IMR-90 (cell line): ENCODE results near the gene HCN2. TPM values are rescaled to one million over a fixed set of nuclear protein-coding genes. Genes with fewer than 3 reads are reported as not detected.

Source experiments
- ATAC-seq: fragments of 200-7000 bp; cut with Tn5 transposase; 2 replicates; pipeline ENCODE4 v1.9.1; 2020; ENCODE audit warnings: low read depth, mild to moderate bottlenecking, moderate library complexity
- BruUV-seq: library from RNA; stranded (reverse); fragments of 400-500 nt; replicated peaks from 2 replicates; lab custom pipeline; 2021; lab: Mats Ljungman, UMichigan
- CTCF ChIA-PET: fragments of 300-600 bp; formaldehyde crosslinking; extraction: SDS; loops from one replicate; lab custom pipeline; 2021; ENCODE audit warnings: antibody characterized with exemption; lab: Yijun Ruan, JAX
- POLR2A ChIA-PET: fragments of 300-600 bp; sonication (Branson Sonifier 250); formaldehyde crosslinking; loops from one replicate; lab custom pipeline; 2022; ENCODE audit warnings: antibody characterized with exemption; ENCODE audit not compliant: unreplicated experiment; lab: Charles Lee
- DNase-seq: peaks from one replicate; pipeline ENCODE4 v3.0.0; 2013
- H2AFZ ChIP-seq: replicated peaks from 2 replicates; pipeline ENCODE3; 2013; ENCODE audit warnings: low read length, mild to moderate bottlenecking; ENCODE audit not compliant: poor library complexity
- H2AK5ac ChIP-seq: 2 replicates; pipeline ENCODE4 v1.6.1; 2013; ENCODE audit warnings: low read depth, low read length, inconsistent platforms
- H2AK9ac ChIP-seq: replicated peaks from 2 replicates; pipeline ENCODE3; 2013; ENCODE audit warnings: mild to moderate bottlenecking, low read depth, low read length, moderate library complexity; ENCODE audit not compliant: poor library complexity
- H2BK120ac ChIP-seq: 2 replicates; pipeline ENCODE4 v1.6.1; 2013; ENCODE audit warnings: low read depth, low read length, inconsistent platforms
- H2BK15ac ChIP-seq: 3 replicates; pipeline ENCODE4 v1.6.1; 2013; ENCODE audit warnings: low read depth, low read length, inconsistent platforms
- H2BK20ac ChIP-seq: 2 replicates; pipeline ENCODE4 v1.6.1; 2013; ENCODE audit warnings: low read depth, mild to moderate bottlenecking, inconsistent platforms, low read length, moderate library complexity
- H2BK5ac ChIP-seq: 2 replicates; pipeline ENCODE4 v1.6.1; 2013; ENCODE audit warnings: mild to moderate bottlenecking, low read depth, low read length, inconsistent platforms; ENCODE audit not compliant: poor library complexity, severe bottlenecking
- H3K14ac ChIP-seq: replicated peaks from 2 replicates; pipeline ENCODE4 v1.6.1; 2013; ENCODE audit warnings: low read depth, low read length, inconsistent platforms
- H3K18ac ChIP-seq: 2 replicates; pipeline ENCODE4 v1.6.1; 2013; ENCODE audit warnings: low read depth, low read length, control low read depth
- H3K23ac ChIP-seq: 2 replicates; pipeline ENCODE4 v1.6.1; 2013; ENCODE audit warnings: low read depth, low read length, inconsistent platforms
- H3K27ac ChIP-seq: 2 replicates; pipeline ENCODE4 v1.5.1; 2013; ENCODE audit warnings: mild to moderate bottlenecking, control low read depth, low read length; ENCODE audit not compliant: insufficient read depth
- H3K27me3 ChIP-seq: 2 replicates; pipeline ENCODE4 v1.6.1; 2013; ENCODE audit warnings: low read length; ENCODE audit not compliant: control insufficient read depth, insufficient read depth
- H3K36me3 ChIP-seq: 2 replicates; pipeline ENCODE4 v1.6.1; 2013; ENCODE audit warnings: low read length, mixed read lengths; ENCODE audit not compliant: control insufficient read depth, insufficient read depth
- H3K4ac ChIP-seq: 2 replicates; pipeline ENCODE4 v1.6.1; 2013; ENCODE audit warnings: low read depth, low read length, inconsistent platforms
- H3K4me1 ChIP-seq: 2 replicates; pipeline ENCODE4 v1.6.1; 2013; ENCODE audit warnings: low read length, mixed read lengths; ENCODE audit not compliant: control insufficient read depth, insufficient read depth
- H3K4me2 ChIP-seq: 2 replicates; pipeline ENCODE4 v1.6.1; 2013; ENCODE audit warnings: low read depth, mild to moderate bottlenecking, control low read depth, low read length, moderate library complexity
- H3K4me3 ChIP-seq: 2 replicates; pipeline ENCODE4 v1.5.1; 2013; ENCODE audit warnings: low read depth, mild to moderate bottlenecking, control low read depth, low read length, moderate library complexity; ENCODE audit not compliant: insufficient read depth
- H3K56ac ChIP-seq: 2 replicates; pipeline ENCODE4 v1.6.1; 2013; ENCODE audit warnings: low read length, inconsistent platforms; ENCODE audit not compliant: insufficient read depth; ENCODE audit errors: extremely low read depth
- H3K79me1 ChIP-seq, 2 experiments: 2 replicates each; pipeline ENCODE4 v1.6.1; 2013; ENCODE audit warnings: low read length in 2 of 2, inconsistent platforms in 1 of 2, low read depth in 1 of 2
- H3K9ac ChIP-seq: 2 replicates; pipeline ENCODE4 v1.6.1; 2013; ENCODE audit warnings: low read depth, low read length, control low read depth
- H3K9me1 ChIP-seq: 2 replicates; pipeline ENCODE4 v1.6.1; 2013; ENCODE audit warnings: low read length, inconsistent platforms; ENCODE audit not compliant: insufficient read depth
- H3K9me3 ChIP-seq: 2 replicates; pipeline ENCODE4 v1.6.1; 2013; ENCODE audit warnings: low read length; ENCODE audit not compliant: control insufficient read depth, insufficient read depth
- H4K20me1 ChIP-seq: 2 replicates; pipeline ENCODE4 v1.6.1; 2013; ENCODE audit warnings: low read length, inconsistent platforms; ENCODE audit not compliant: insufficient read depth
- H4K5ac ChIP-seq: 2 replicates; pipeline ENCODE4 v1.6.1; 2013; ENCODE audit warnings: mild to moderate bottlenecking, low read depth, low read length, control low read depth
- H4K8ac ChIP-seq, 2 experiments: 2 replicates each; pipeline ENCODE4 v1.6.1; 2013; ENCODE audit warnings: low read depth in 2 of 2, low read length in 2 of 2, control low read depth in 1 of 2, inconsistent platforms in 1 of 2
- H4K91ac ChIP-seq: 2 replicates; pipeline ENCODE4 v1.6.1; 2013; ENCODE audit warnings: low read depth, low read length, inconsistent platforms; ENCODE audit not compliant: insufficient read depth
- BHLHE40 ChIP-seq: fragments of 150-350 bp; IDR thresholded peaks from 2 replicates; pipeline ENCODE4 v1.6.1; 2016; ENCODE audit warnings: mild to moderate bottlenecking, low read depth, low read length
- CEBPB ChIP-seq: IDR thresholded peaks from 2 replicates; pipeline ENCODE4 v1.6.1; 2012; ENCODE audit warnings: low read depth, low read length, improper control_type of control experiment
- CTCF ChIP-seq: conservative IDR thresholded peaks from 2 replicates; pipeline ENCODE4 v1.5.1; 2012; ENCODE audit warnings: mild to moderate bottlenecking, low read depth, low read length, improper control_type of control experiment
- ELK1 ChIP-seq: fragments of 150-350 bp; IDR thresholded peaks from 2 replicates; pipeline ENCODE4 v1.6.1; 2016; ENCODE audit warnings: low read depth, mild to moderate bottlenecking, low read length, moderate library complexity, borderline replicate concordance
- FOS ChIP-seq: fragments of 150-350 bp; IDR thresholded peaks from 2 replicates; pipeline ENCODE4 v1.6.1; 2016; ENCODE audit warnings: low read depth, low read length
- MAFK ChIP-seq: IDR thresholded peaks from 2 replicates; pipeline ENCODE4 v1.6.1; 2012; ENCODE audit warnings: low read depth, low read length, improper control_type of control experiment
- MAZ ChIP-seq: IDR thresholded peaks from 2 replicates; pipeline ENCODE4 v1.6.1; 2012; ENCODE audit warnings: low read depth, mild to moderate bottlenecking, low read length, improper control_type of control experiment, moderate library complexity, borderline replicate concordance
- MXI1 ChIP-seq: IDR thresholded peaks from 2 replicates; pipeline ENCODE4 v1.6.1; 2012; ENCODE audit warnings: low read depth, mild to moderate bottlenecking, low read length, moderate library complexity, borderline replicate concordance
- NFE2L2 ChIP-seq: fragments of 150-350 bp; IDR thresholded peaks from 2 replicates; pipeline ENCODE4 v1.6.1; 2016; ENCODE audit warnings: low read depth, mild to moderate bottlenecking, low read length
- POLR2A ChIP-seq: IDR thresholded peaks from 2 replicates; pipeline ENCODE4 v1.6.1; 2012; ENCODE audit warnings: mild to moderate bottlenecking, low read depth, low read length
- RAD21 ChIP-seq: IDR thresholded peaks from 2 replicates; pipeline ENCODE4 v1.6.1; 2012; ENCODE audit warnings: low read length, improper control_type of control experiment
- RCOR1 ChIP-seq: IDR thresholded peaks from 2 replicates; pipeline ENCODE4 v1.6.1; 2012; ENCODE audit warnings: mild to moderate bottlenecking, low read length, improper control_type of control experiment; ENCODE audit not compliant: insufficient replicate concordance
- RFX5 ChIP-seq: IDR thresholded peaks from 2 replicates; pipeline ENCODE4 v1.8.0; 2012; ENCODE audit warnings: low read depth, mild to moderate bottlenecking, low read length, moderate library complexity
- SMC3 ChIP-seq: fragments of 150-350 bp; IDR thresholded peaks from 2 replicates; pipeline ENCODE4 v1.6.1; 2016; ENCODE audit warnings: low read depth, mild to moderate bottlenecking, antibody characterized with exemption, low read length, moderate library complexity
- WGBS, 2 experiments: methylation state at CpG; one replicate each; pipeline versions ENCODE4 v1.1.5 to v1.1.7; 2013; ENCODE audit warnings: missing lambda C conversion rate in 2 of 2; ENCODE audit not compliant: insufficient read length in 1 of 2; ENCODE audit errors: extremely low coverage in 2 of 2; 5-methylcytosine and 5-hydroxymethylcytosine counted together
- dilution Hi-C: fragments of 300-500 bp; cut with HindIII; formaldehyde crosslinking; loops from one replicate; pipeline ENCODE4 v1.14.3; 2018; ENCODE audit warnings: low sequenced_read_pairs; ENCODE audit not compliant: unreplicated experiment
- in situ Hi-C: fragments of 300-500 bp; cut with MboI; formaldehyde crosslinking; loops from 3 replicates; pipeline ENCODE4 v1.14.3; 2019; ENCODE audit warnings: low sequenced_read_pairs, inconsistent platforms, mixed read lengths
- intact Hi-C: fragments of 100-400 bp; cut with micrococcal nuclease; formaldehyde crosslinking; loops from 2 replicates; pipeline ENCODE4 v1.10.0; 2022
- polyA plus RNA-seq, 3 experiments: library from polyadenylated mRNA; depleted of rRNA; stranded (reverse); fragments of >200 nt; gene quantifications; 2 replicates each; pipeline ENCODE4 v1.2.3, GENCODE V29; 2012; ENCODE audit warnings: low replicate concordance in 1 of 3
- total RNA-seq: library from RNA; depleted of rRNA; stranded (reverse); fragments of >200 nt; gene quantifications from 2 replicates; pipeline ENCODE4 v1.2.3, GENCODE V29; 2012
- TF ChIP-seq, protein P1 (sequence below): fragments of 150-350 bp; IDR thresholded peaks from 2 replicates; pipeline ENCODE4 v1.6.1; 2017; ENCODE audit warnings: mild to moderate bottlenecking, antibody characterized with exemption, low read length, low read depth

Gene HCN2
- total and polyA plus RNA-seq, 2 of the 4 experiments (the other 2 are of a cell fraction) = 0.72 to 2.6 TPM

- Histone ChIP-seq H2BK20ac (no peak overlapping the region), H3K9me3 (no peaks in the 10 kb centered on the region), H4K91ac (no peak overlapping the region), H3K4ac (no peak overlapping the region), H3K27me3 (no peaks in the 10 kb centered on the region), H2AK5ac (no peak overlapping the region), H3K9me1 (no peaks in the 10 kb centered on the region), H3K36me3 (peaks cover 10% of the 10 kb centered on the region), H3K4me1 (peaks cover 14% of the 10 kb centered on the region), H3K79me1 (peaks cover 0 to 57% of the 10 kb centered on the region in 2 experiments; a peak in 2 of 4 replicates), H3K23ac (no peak overlapping the region), H2BK5ac (no peak overlapping the region), H2BK120ac (no peak overlapping the region), H3K18ac (no peak overlapping the region), H3K14ac (no peak overlapping the region), H4K20me1 (peaks cover 79% of the 10 kb centered on the region), H2BK15ac (no peak overlapping the region), H3K56ac (no peak overlapping the region), H4K5ac (no peak overlapping the region), H3K9ac (no peak overlapping the region), H3K4me2 (no peak overlapping the region), H2AK9ac (peak overlapping the region; percentile 50), H4K8ac (no peak overlapping the region), H3K4me3 (no peak overlapping the region), H3K27ac (no peak overlapping the region), H2AFZ (no peak overlapping the region)
- BruUV-seq = no TSS peak
- ChIA-PET CTCF (no interaction called here), POLR2A (no interaction called here)
- intact Hi-C loops = no loop called here
- DNase-seq = no peak
- dilution Hi-C loops = no loop called here
- in situ Hi-C loops = no loop called here
- WGBS, 2 experiments = 87% methylated on average over 20 of the region's 50 CpGs; no CpG with 5 or more reads in 1 of the 2 experiments
- ATAC-seq = no peak
- TF ChIP-seq MAFK (no peak), ELK1 (no peak), POLR2A (no peak), SMC3 (no peak), MXI1 (no peak), CTCF (no peak), NFE2L2 (no peak), CEBPB (no peak), RAD21 (no peak), MAZ (no peak), BHLHE40 (no peak), RFX5 (no peak), RCOR1 (no peak), FOS (no peak)
- TF ChIP-seq, protein P1, sequence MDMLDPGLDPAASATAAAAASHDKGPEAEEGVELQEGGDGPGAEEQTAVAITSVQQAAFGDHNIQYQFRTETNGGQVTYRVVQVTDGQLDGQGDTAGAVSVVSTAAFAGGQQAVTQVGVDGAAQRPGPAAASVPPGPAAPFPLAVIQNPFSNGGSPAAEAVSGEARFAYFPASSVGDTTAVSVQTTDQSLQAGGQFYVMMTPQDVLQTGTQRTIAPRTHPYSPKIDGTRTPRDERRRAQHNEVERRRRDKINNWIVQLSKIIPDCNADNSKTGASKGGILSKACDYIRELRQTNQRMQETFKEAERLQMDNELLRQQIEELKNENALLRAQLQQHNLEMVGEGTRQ = no peak
Measured at GRCh38 chr19:658916-659839, 69.5 kb downstream of the HCN2 start.
